GM21619 (cell line): ENCODE measurements around the gene PALLD.

Experiments
- ATAC-seq: cut with Tn5 transposase; IDR thresholded peaks from one replicate; pipeline ENCODE4 v1.9.1; 2021; ENCODE audit not compliant: unreplicated experiment

PALLD gene

GRCh38 chr4:168886351-168886750 lies 389.5 kb downstream of the PALLD start:
- no peak for ATAC-seq

- no peak for ATAC-seq
Measured at GRCh38 chr4:168887809-168888208, 391.0 kb downstream of the PALLD start.

- no peak for ATAC-seq
Measured at GRCh38 chr4:168888715-168889215, 391.9 kb downstream of the PALLD start.

GRCh38 chr4:168891086-168891485 lies 394.2 kb downstream of the PALLD start:
- ATAC-seq: no peak

GRCh38 chr4:168891688-168892087 lies 394.8 kb downstream of the PALLD start:
- no peak for ATAC-seq

GRCh38 chr4:168892475-168892874 lies 395.6 kb downstream of the PALLD start:
- ATAC-seq: no peak

GRCh38 chr4:168893205-168893604 lies 396.4 kb downstream of the PALLD start:
- no peak for ATAC-seq

- ATAC-seq: no peak
Measured at GRCh38 chr4:168893807-168894206, 397.0 kb downstream of the PALLD start.

- ATAC-seq: no peak
Measured at GRCh38 chr4:168900080-168900479, 403.2 kb downstream of the PALLD start.

GRCh38 chr4:168907119-168907698 lies 410.4 kb downstream of the PALLD start:
- no peak for ATAC-seq

GRCh38 chr4:168908093-168908492 lies 411.2 kb downstream of the PALLD start:
- no peak for ATAC-seq

GRCh38 chr4:168908851-168909273 lies 412.0 kb downstream of the PALLD start:
- ATAC-seq: no peak

GRCh38 chr4:168914095-168914494 lies 417.2 kb downstream of the PALLD start:
- ATAC-seq: no peak

GRCh38 chr4:168917138-168917779 lies 420.4 kb downstream of the PALLD start:
- no peak for ATAC-seq

- no peak for ATAC-seq
Measured at GRCh38 chr4:168919706-168920324, 423.0 kb downstream of the PALLD start.

GRCh38 chr4:168920441-168921065 lies 423.7 kb downstream of the PALLD start:
- ATAC-seq: no peak

GRCh38 chr4:168923526-168924194 lies 426.8 kb downstream of the PALLD start:
- ATAC-seq: peak; percentile 76

GRCh38 chr4:168924667-168925066 lies 427.8 kb downstream of the PALLD start:
- no peak for ATAC-seq

GRCh38 chr4:168925789-168926490 lies 429.1 kb downstream of the PALLD start:
- no peak for ATAC-seq

- no peak for ATAC-seq
Measured at GRCh38 chr4:168928346-168928745, 431.5 kb downstream of the PALLD start.

GRCh38 chr4:168928875-168929274 lies 432.0 kb downstream of the PALLD start:
- no peak for ATAC-seq
